Neuronal stem cell (in vitro differentiated cells): ENCODE results near the gene EML4.

Experiments
- DNase-seq: peaks from one replicate; pipeline ENCODE4 v3.0.0-alpha.2; 2013; ENCODE audit warnings: low spot score
- H2AFZ ChIP-seq: one replicate; pipeline ENCODE4 v1.6.1; 2013; ENCODE audit warnings: mild to moderate bottlenecking, low read length, inconsistent platforms
- H2AK5ac ChIP-seq: 2 replicates; pipeline ENCODE4 v1.6.1; 2013; ENCODE audit warnings: low read depth, mild to moderate bottlenecking, inconsistent platforms, low read length, moderate library complexity, mixed read lengths
- H2BK120ac ChIP-seq: 2 replicates; pipeline ENCODE4 v1.6.1; 2013; ENCODE audit warnings: low read depth, mild to moderate bottlenecking, inconsistent platforms, low read length, moderate library complexity, mixed read lengths
- H2BK12ac ChIP-seq: one replicate; pipeline ENCODE4 v1.6.1; 2013; ENCODE audit warnings: low read length, inconsistent platforms
- H2BK15ac ChIP-seq: 2 replicates; pipeline ENCODE4 v1.6.1; 2013; ENCODE audit warnings: mild to moderate bottlenecking, low read length, inconsistent platforms, mixed read lengths
- H2BK5ac ChIP-seq: one replicate; pipeline ENCODE4 v1.6.1; 2013; ENCODE audit warnings: inconsistent platforms, mild to moderate bottlenecking, low read length, moderate library complexity
- H3K14ac ChIP-seq: one replicate; pipeline ENCODE4 v1.6.1; 2013; ENCODE audit warnings: low read length, inconsistent platforms
- H3K18ac ChIP-seq: 2 replicates; pipeline ENCODE4 v1.6.1; 2013; ENCODE audit warnings: low read length, inconsistent platforms
- H3K23ac ChIP-seq: 2 replicates; pipeline ENCODE4 v1.6.1; 2013; ENCODE audit warnings: low read depth, mild to moderate bottlenecking, mixed read lengths, low read length, inconsistent platforms; ENCODE audit not compliant: poor library complexity
- H3K27ac ChIP-seq: replicated peaks from 3 replicates; pipeline ENCODE4 v1.5.1; 2013; ENCODE audit warnings: low read length, inconsistent platforms
- H3K27me3 ChIP-seq, 3 experiments: 2 replicates each; pipeline ENCODE4 v1.6.1; 2013; ENCODE audit warnings: low read length in 3 of 3, mild to moderate bottlenecking in 2 of 3, inconsistent platforms in 1 of 3, low read depth in 1 of 3, mixed read lengths in 1 of 3, moderate library complexity in 1 of 3; ENCODE audit not compliant: control insufficient read depth in 3 of 3, insufficient read depth in 3 of 3
- H3K36me3 ChIP-seq, 2 donors: replicated peaks in 1 of 2; 2 replicates each; pipeline ENCODE4 v1.6.1; 2013; ENCODE audit warnings: low read length in 2 of 2; ENCODE audit not compliant: control insufficient read depth in 2 of 2, insufficient read depth in 2 of 2
- H3K4ac ChIP-seq: 2 replicates; pipeline ENCODE4 v1.6.1; 2013; ENCODE audit warnings: inconsistent platforms, mild to moderate bottlenecking, low read length, moderate library complexity
- H3K4me1 ChIP-seq, 2 donors: 1 replicate in 1 of 2; 2 replicates in 1 of 2; pipeline ENCODE4 v1.6.1; 2013; ENCODE audit warnings: low read length in 2 of 2, low read depth in 1 of 2; ENCODE audit not compliant: control insufficient read depth in 2 of 2, insufficient read depth in 1 of 2
- H3K4me2 ChIP-seq: one replicate; pipeline ENCODE4 v1.6.1; 2013; ENCODE audit warnings: mild to moderate bottlenecking, low read length, inconsistent platforms; ENCODE audit not compliant: insufficient read depth, poor library complexity, severe bottlenecking
- H3K4me3 ChIP-seq, 2 donors: 2 replicates each; pipeline ENCODE4 v1.5.1; 2013; ENCODE audit warnings: low read length in 2 of 2, mild to moderate bottlenecking in 2 of 2, inconsistent platforms in 1 of 2, moderate library complexity in 1 of 2
- H3K79me1 ChIP-seq: one replicate; pipeline ENCODE4 v1.6.1; 2013; ENCODE audit warnings: low read depth, mild to moderate bottlenecking, inconsistent platforms, low read length, moderate library complexity
- H3K9ac ChIP-seq: one replicate; pipeline ENCODE4 v1.6.1; 2013; ENCODE audit warnings: mild to moderate bottlenecking, low read depth, low read length, inconsistent platforms; ENCODE audit not compliant: poor library complexity
- H3K9me3 ChIP-seq, 2 donors: replicated peaks in 1 of 2; 2 replicates each; pipeline versions ENCODE3 to v1.6.1; 2013; ENCODE audit warnings: low read length in 2 of 2, mild to moderate bottlenecking in 2 of 2, inconsistent platforms in 1 of 2, low read depth in 1 of 2, mixed read lengths in 1 of 2, moderate library complexity in 1 of 2; ENCODE audit not compliant: control insufficient read depth in 2 of 2, insufficient read depth in 1 of 2
- H4K8ac ChIP-seq: one replicate; pipeline ENCODE4 v1.6.1; 2013; ENCODE audit warnings: low read depth, mild to moderate bottlenecking, inconsistent platforms, low read length, moderate library complexity
- H4K91ac ChIP-seq: one replicate; pipeline ENCODE4 v1.6.1; 2013; ENCODE audit warnings: low read length, low read depth, mild to moderate bottlenecking, inconsistent platforms; ENCODE audit not compliant: poor library complexity
- WGBS, 2 donors: extraction: QIAGEN DNeasy Blood & Tissue Kit; methylation state at CpG; one replicate each; pipeline ENCODE4 v1.1.7; 2013; ENCODE audit warnings: missing lambda C conversion rate in 2 of 2, mixed read lengths in 1 of 2; ENCODE audit not compliant: insufficient read length in 2 of 2, insufficient replicate concordance in 1 of 2; ENCODE audit errors: extremely low coverage in 2 of 2; 5-methylcytosine and 5-hydroxymethylcytosine counted together

Gene EML4

DNA sequence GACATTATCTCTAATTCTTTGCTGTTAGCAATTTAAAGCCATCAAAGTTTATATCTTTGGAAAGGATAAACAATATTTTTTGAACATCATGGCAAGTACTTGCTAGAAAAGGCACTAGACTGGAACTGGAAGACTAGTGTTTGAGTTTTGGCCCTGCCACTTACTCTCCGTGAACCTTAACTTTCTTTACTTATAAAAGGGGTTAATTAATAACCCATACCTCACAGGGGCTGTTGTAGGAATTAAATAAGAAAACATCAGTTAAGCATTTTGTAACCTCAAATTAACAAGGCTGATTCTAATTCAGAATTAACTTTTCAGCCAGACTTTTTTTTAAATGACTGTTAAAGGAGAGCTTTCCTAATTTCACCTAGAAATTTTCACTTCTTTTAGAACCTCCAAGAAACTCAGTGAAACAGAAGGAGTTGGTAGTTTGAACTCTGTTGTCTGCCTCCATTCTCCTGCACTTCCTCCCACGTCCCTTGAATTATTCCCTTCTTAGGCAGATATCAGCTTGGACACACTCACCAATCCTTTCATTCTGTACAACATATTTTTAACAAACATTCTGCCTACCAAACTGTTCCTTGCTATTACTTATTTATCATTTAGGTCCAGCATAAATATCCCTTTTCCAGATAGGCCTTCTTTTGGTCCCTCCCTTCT is 112.4 kb downstream of the EML4 start:
- no peak for DNase-seq
- Histone ChIP-seq H3K4ac (no peak overlapping the region), H3K18ac (no peak overlapping the region), H3K36me3 (peaks cover 2 to 71% of the 10 kb centered on the region in 2 donors), H2AK5ac (no peak overlapping the region), H2BK15ac (no peak overlapping the region), H3K9ac (no peak overlapping the region), H2BK120ac (no peak overlapping the region), H3K27ac (no peak overlapping the region), H3K9me3 (no peaks in the 10 kb centered on the region), H2BK5ac (no peak overlapping the region), H3K4me2 (no peak overlapping the region), H2BK12ac (no peak overlapping the region), H3K23ac (no peak overlapping the region), H3K27me3 (no peaks in the 10 kb centered on the region), H4K91ac (no peak overlapping the region), H3K4me3 (no peak overlapping the region), H3K14ac (no peak overlapping the region), H3K79me1 (no peaks in the 10 kb centered on the region), H2AFZ (no peak overlapping the region), H3K4me1 (no peaks in the 10 kb centered on the region), H4K8ac (no peak overlapping the region)
- no CpG with 5 or more reads among the region's 2 CpGs for WGBS, 2 donors

DNA sequence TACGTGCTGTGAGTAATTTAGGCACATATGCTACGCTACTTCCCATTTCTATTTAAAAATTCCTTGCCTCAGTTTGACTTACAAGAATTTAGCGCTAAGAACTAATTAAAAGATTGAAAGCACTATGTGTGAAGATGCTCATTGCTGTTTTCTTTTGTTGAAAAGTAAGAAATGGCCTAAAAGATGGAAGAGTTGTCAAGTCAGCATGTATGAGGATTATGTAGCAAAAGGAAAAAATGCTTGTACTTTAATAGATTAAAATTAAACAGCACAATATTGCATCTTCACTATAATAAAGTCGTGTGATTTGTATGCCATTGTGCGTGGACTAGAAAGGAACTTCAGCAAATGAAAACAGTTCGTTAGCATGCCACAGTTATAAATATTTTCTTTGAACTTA is 114.9 kb downstream of the EML4 start:
- Histone ChIP-seq H3K79me1 (no peaks in the 10 kb centered on the region), H3K9me3 (no peaks in the 10 kb centered on the region), H3K4me1 (no peaks in the 10 kb centered on the region), H3K27ac (no peak overlapping the region), H2AFZ (no peak overlapping the region), H3K9ac (no peak overlapping the region), H3K36me3 (peaks cover 2 to 87% of the 10 kb centered on the region in 2 donors), H4K91ac (no peak overlapping the region), H3K27me3 (no peaks in the 10 kb centered on the region), H2BK12ac (no peak overlapping the region), H2BK120ac (no peak overlapping the region), H3K4me2 (no peak overlapping the region), H3K23ac (no peak overlapping the region), H3K4ac (no peak overlapping the region), H2AK5ac (no peak overlapping the region), H4K8ac (no peak overlapping the region), H3K4me3 (no peak overlapping the region), H2BK5ac (no peak overlapping the region), H3K14ac (no peak overlapping the region), H2BK15ac (no peak overlapping the region), H3K18ac (no peak overlapping the region)
- no CpG with 5 or more reads among the region's 6 CpGs for WGBS, 2 donors
- DNase-seq, result no peak

DNA sequence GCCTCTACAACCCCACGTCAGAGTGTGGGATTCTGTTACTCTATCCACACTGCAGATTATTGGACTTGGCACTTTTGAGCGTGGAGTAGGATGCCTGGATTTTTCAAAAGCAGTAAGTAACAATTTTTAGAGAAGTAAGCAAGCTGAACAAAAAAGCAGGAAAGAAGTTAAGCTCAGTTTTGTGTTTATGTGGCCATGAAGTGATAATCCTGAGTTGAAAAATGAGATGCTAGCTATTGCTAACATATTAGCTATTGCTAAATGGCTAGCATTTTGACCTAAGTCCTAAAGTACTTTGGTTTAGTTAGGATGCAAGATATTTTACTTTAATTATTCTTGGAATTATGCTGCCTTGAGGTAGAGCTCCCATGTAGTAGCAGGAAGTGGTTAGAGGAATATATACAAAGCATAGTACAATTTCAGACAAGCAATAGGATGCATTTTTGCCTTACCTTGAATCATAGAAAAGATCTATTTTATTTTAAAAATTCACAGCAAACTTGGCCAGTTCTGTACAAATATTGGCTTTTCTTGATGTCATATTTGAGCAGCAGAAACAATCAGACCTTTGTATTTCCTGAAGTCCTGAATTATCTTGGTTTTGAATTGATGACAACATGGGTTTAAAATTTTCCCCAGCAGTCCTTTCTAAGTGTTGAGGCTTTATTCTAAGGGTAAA is 117.3 kb downstream of the EML4 start:
- Histone ChIP-seq H2BK120ac (no peak overlapping the region), H3K79me1 (no peaks in the 10 kb centered on the region), H3K36me3 (peaks cover 3 to 90% of the 10 kb centered on the region in 2 donors), H2AFZ (no peak overlapping the region), H4K91ac (no peak overlapping the region), H3K27ac (no peak overlapping the region), H3K27me3 (no peaks in the 10 kb centered on the region), H2BK15ac (no peak overlapping the region), H3K4me1 (no peaks in the 10 kb centered on the region), H3K4me3 (no peak overlapping the region), H3K23ac (no peak overlapping the region), H4K8ac (no peak overlapping the region), H3K9me3 (no peaks in the 10 kb centered on the region), H3K9ac (no peak overlapping the region), H2BK5ac (no peak overlapping the region), H3K18ac (no peak overlapping the region), H3K14ac (no peak overlapping the region), H3K4me2 (no peak overlapping the region), H3K4ac (no peak overlapping the region), H2AK5ac (no peak overlapping the region), H2BK12ac (no peak overlapping the region)
- no peak for DNase-seq
- WGBS, 2 donors, result no CpG with 5 or more reads among the region's 2 CpGs

DNA sequence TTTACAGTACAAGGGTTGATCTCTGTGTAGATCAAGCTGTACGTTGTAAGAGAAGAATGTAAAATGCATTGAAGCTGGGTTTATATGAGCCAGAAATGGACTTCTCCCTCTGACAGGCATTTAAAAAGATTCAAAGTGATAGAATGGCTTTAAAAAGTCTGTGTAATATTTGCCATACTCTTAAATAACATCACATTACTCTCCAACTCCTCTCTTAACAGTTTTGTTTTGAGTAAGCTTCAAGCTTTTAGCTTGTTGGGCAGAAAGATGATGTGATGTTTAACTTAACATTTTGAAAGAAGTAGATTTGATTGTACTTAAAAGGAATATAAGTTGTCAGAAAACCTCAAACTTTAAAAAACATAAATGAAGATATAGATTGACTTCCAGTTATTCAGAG is 119.7 kb downstream of the EML4 start:
- no peak overlapping the region for H3K4ac ChIP-seq
- no peaks in the 10 kb centered on the region for H3K79me1 ChIP-seq
- H2AFZ ChIP-seq, result no peak overlapping the region
- no peak for DNase-seq
- H2BK120ac ChIP-seq, result no peak overlapping the region
- no peak overlapping the region for H4K91ac ChIP-seq
- no peak overlapping the region for H2BK5ac ChIP-seq
- H3K4me1 ChIP-seq, result no peaks in the 10 kb centered on the region
- H3K9me3 ChIP-seq, result no peaks in the 10 kb centered on the region
- H3K9ac ChIP-seq, result no peak overlapping the region
- no peak overlapping the region for H3K14ac ChIP-seq
- H2BK15ac ChIP-seq, result no peak overlapping the region
- H3K23ac ChIP-seq, result no peak overlapping the region
- no peak overlapping the region for H4K8ac ChIP-seq
- H3K27me3 ChIP-seq, result no peaks in the 10 kb centered on the region
- H3K36me3 ChIP-seq, result peaks cover 3 to 85% of the 10 kb centered on the region in 2 donors
- no CpG with 5 or more reads among the region's 1 CpG for WGBS, 2 donors
- H3K27ac ChIP-seq, result no peak overlapping the region
- no peak overlapping the region for H2AK5ac ChIP-seq
- H3K4me3 ChIP-seq, result no peak overlapping the region
- H3K4me2 ChIP-seq, result no peak overlapping the region
- H2BK12ac ChIP-seq, result no peak overlapping the region
- H3K18ac ChIP-seq, result no peak overlapping the region
